H9 (cell line): ENCODE data around the gene UBQLN4. TPM values are rescaled to one million over a fixed set of nuclear protein-coding genes. Genes with fewer than 3 reads are reported as not detected.

Experiments
- DNase-seq: peaks from one replicate; pipeline ENCODE4 v3.0.0-alpha.2; 2017
- H2AFZ ChIP-seq: one replicate; pipeline ENCODE4 v1.6.1; 2013; ENCODE audit warnings: mild to moderate bottlenecking, low read length, control low read depth, moderate library complexity
- H2AK5ac ChIP-seq: 2 replicates; pipeline ENCODE4 v1.6.1; 2013; ENCODE audit warnings: low read length, control low read depth, mixed read lengths; ENCODE audit not compliant: insufficient read length
- H2BK120ac ChIP-seq: one replicate; pipeline ENCODE4 v1.6.1; 2013; ENCODE audit warnings: low read depth, mild to moderate bottlenecking, low read length, control low read depth, inconsistent platforms; ENCODE audit not compliant: poor library complexity, severe bottlenecking
- H2BK12ac ChIP-seq: 2 replicates; pipeline ENCODE4 v1.6.1; 2013; ENCODE audit warnings: low read length, control low read depth, mixed read lengths, low read depth; ENCODE audit not compliant: insufficient read length
- H2BK15ac ChIP-seq: 2 replicates; pipeline ENCODE4 v1.6.1; 2013; ENCODE audit warnings: low read depth, low read length, control low read depth
- H2BK20ac ChIP-seq: one replicate; pipeline ENCODE4 v1.6.1; 2013; ENCODE audit warnings: low read depth, mild to moderate bottlenecking, low read length, control low read depth, inconsistent platforms; ENCODE audit not compliant: poor library complexity, severe bottlenecking
- H2BK5ac ChIP-seq: 2 replicates; pipeline ENCODE4 v1.6.1; 2013; ENCODE audit warnings: low read length, control low read depth, mixed read lengths; ENCODE audit not compliant: insufficient read length
- H3K14ac ChIP-seq: 2 replicates; pipeline ENCODE4 v1.6.1; 2013; ENCODE audit warnings: low read length, control low read depth; ENCODE audit not compliant: insufficient read depth
- H3K18ac ChIP-seq: 2 replicates; pipeline ENCODE4 v1.6.1; 2013; ENCODE audit warnings: low read depth, mild to moderate bottlenecking, mixed read lengths, low read length, control low read depth; ENCODE audit not compliant: insufficient read length
- H3K23ac ChIP-seq: 2 replicates; pipeline ENCODE4 v1.6.1; 2013; ENCODE audit warnings: low read length, control low read depth, mixed read lengths, low read depth; ENCODE audit not compliant: insufficient read length
- H3K23me2 ChIP-seq: 2 replicates; pipeline ENCODE4 v1.6.1; 2013; ENCODE audit warnings: low read depth, mild to moderate bottlenecking, mixed read lengths, low read length, control low read depth; ENCODE audit not compliant: insufficient read length, poor library complexity, severe bottlenecking
- H3K27ac ChIP-seq: 2 replicates; pipeline ENCODE4 v1.5.1; 2013; ENCODE audit warnings: low read length, control low read depth, mixed read lengths, low read depth; ENCODE audit not compliant: insufficient read length
- H3K27me3 ChIP-seq: 2 replicates; pipeline ENCODE4 v1.6.1; 2013; ENCODE audit warnings: low read length, control low read depth, inconsistent platforms; ENCODE audit not compliant: insufficient read depth
- H3K4ac ChIP-seq: 2 replicates; pipeline ENCODE4 v1.6.1; 2013; ENCODE audit warnings: low read depth, mild to moderate bottlenecking, control low read depth, inconsistent platforms, low read length, moderate library complexity
- H3K4me1 ChIP-seq: 2 replicates; pipeline ENCODE4 v1.6.1; 2013; ENCODE audit warnings: low read length, control low read depth, inconsistent platforms; ENCODE audit not compliant: insufficient read depth
- H3K4me2 ChIP-seq: 2 replicates; pipeline ENCODE4 v1.6.1; 2013; ENCODE audit warnings: low read length, control low read depth, mixed read lengths; ENCODE audit not compliant: insufficient read length, insufficient read depth
- H3K56ac ChIP-seq: 2 replicates; pipeline ENCODE4 v1.6.1; 2013; ENCODE audit warnings: low read depth, mild to moderate bottlenecking, mixed read lengths, low read length, control low read depth; ENCODE audit not compliant: insufficient read length
- H3K79me1 ChIP-seq: 2 replicates; pipeline ENCODE4 v1.6.1; 2013; ENCODE audit warnings: low read depth, mild to moderate bottlenecking, moderate library complexity, low read length, control low read depth, inconsistent platforms; ENCODE audit not compliant: insufficient read depth, poor library complexity, severe bottlenecking
- H3K79me2 ChIP-seq: 2 replicates; pipeline ENCODE4 v1.6.1; 2013; ENCODE audit warnings: low read length, control low read depth, inconsistent platforms; ENCODE audit not compliant: insufficient read depth
- H3K9ac ChIP-seq: 2 replicates; pipeline ENCODE4 v1.6.1; 2013; ENCODE audit warnings: low read length, control low read depth, mixed read lengths; ENCODE audit not compliant: insufficient read length; ENCODE audit errors: extremely low read depth
- H3K9me3 ChIP-seq: one replicate; pipeline ENCODE4 v1.6.1; 2013; ENCODE audit warnings: low read depth, low read length, inconsistent platforms; ENCODE audit not compliant: control insufficient read depth
- H3T11ph ChIP-seq: one replicate; pipeline ENCODE4 v1.6.1; 2013; ENCODE audit warnings: mild to moderate bottlenecking, low read length, control low read depth, inconsistent platforms
- H4K20me1 ChIP-seq: one replicate; pipeline ENCODE4 v1.6.1; 2013; ENCODE audit not compliant: control insufficient read depth, insufficient read length, insufficient read depth
- H4K5ac ChIP-seq: 2 replicates; pipeline ENCODE4 v1.6.1; 2013; ENCODE audit warnings: low read depth, mild to moderate bottlenecking, mixed read lengths, low read length, control low read depth; ENCODE audit not compliant: insufficient read length
- H4K8ac ChIP-seq: replicated peaks from 2 replicates; pipeline ENCODE4 v1.6.1; 2013; ENCODE audit warnings: low read length, control low read depth, mixed read lengths, low read depth; ENCODE audit not compliant: insufficient read length
- H4K91ac ChIP-seq: 2 replicates; pipeline ENCODE4 v1.6.1; 2013; ENCODE audit warnings: low read depth, mild to moderate bottlenecking, moderate library complexity, mixed read lengths, low read length, control low read depth; ENCODE audit not compliant: insufficient read length
- H3K27ac Mint-ChIP-seq, 3 experiments: 2 replicates in 2 of 3; 3 replicates in 1 of 3; pipeline ENCODE4 v1.8.0; 2020 to 2021; ENCODE audit warnings: mixed read lengths in 3 of 3, mild to moderate bottlenecking in 1 of 3, moderate library complexity in 1 of 3
- H3K27me3 Mint-ChIP-seq: 2 replicates; pipeline ENCODE4 v1.8.0; 2021; ENCODE audit warnings: low read depth, mild to moderate bottlenecking, moderate library complexity, mixed read lengths
- H3K36me3 Mint-ChIP-seq, 3 experiments: 2 replicates in 2 of 3; 3 replicates in 1 of 3; pipeline ENCODE4 v1.8.0; 2020 to 2021; ENCODE audit warnings: low read depth in 3 of 3, mixed read lengths in 3 of 3; ENCODE audit not compliant: insufficient read depth in 1 of 3
- H3K4me1 Mint-ChIP-seq, 2 experiments: 2 replicates each; pipeline ENCODE4 v1.8.0; 2020; ENCODE audit warnings: mixed read lengths in 2 of 2
- H3K4me3 Mint-ChIP-seq, 2 experiments: 2 replicates in 1 of 2; 3 replicates in 1 of 2; pipeline ENCODE4 v1.8.0; 2020 to 2021; ENCODE audit warnings: mild to moderate bottlenecking in 2 of 2, mixed read lengths in 2 of 2, moderate library complexity in 1 of 2
- H3K9me3 Mint-ChIP-seq, 2 experiments: 2 replicates in 1 of 2; 3 replicates in 1 of 2; pipeline ENCODE4 v1.8.0; 2020; ENCODE audit warnings: mild to moderate bottlenecking in 2 of 2, mixed read lengths in 2 of 2, moderate library complexity in 1 of 2
- CTCF ChIP-seq: fragments of 200-600 bp; sonication (generic); conservative IDR thresholded peaks from 3 replicates; pipeline ENCODE4 v1.8.0; 2021; ENCODE audit warnings: antibody characterized with exemption, mild to moderate bottlenecking
- WGBS: extraction: QIAGEN DNeasy Blood & Tissue Kit; methylation state at CpG from one replicate; pipeline ENCODE4 v1.1.7; 2013; ENCODE audit warnings: missing lambda C conversion rate, low lambda C conversion rate, mixed read lengths; ENCODE audit not compliant: insufficient read length; ENCODE audit errors: extremely low coverage; 5-methylcytosine and 5-hydroxymethylcytosine counted together
- total RNA-seq: library from RNA; stranded (reverse); gene quantifications from 2 replicates; pipeline ENCODE4 v1.2.1, GENCODE V29; 2021

The UBQLN4 gene
- total RNA-seq, 1 experiment from 2014 or later: 49.4 TPM

DNA sequence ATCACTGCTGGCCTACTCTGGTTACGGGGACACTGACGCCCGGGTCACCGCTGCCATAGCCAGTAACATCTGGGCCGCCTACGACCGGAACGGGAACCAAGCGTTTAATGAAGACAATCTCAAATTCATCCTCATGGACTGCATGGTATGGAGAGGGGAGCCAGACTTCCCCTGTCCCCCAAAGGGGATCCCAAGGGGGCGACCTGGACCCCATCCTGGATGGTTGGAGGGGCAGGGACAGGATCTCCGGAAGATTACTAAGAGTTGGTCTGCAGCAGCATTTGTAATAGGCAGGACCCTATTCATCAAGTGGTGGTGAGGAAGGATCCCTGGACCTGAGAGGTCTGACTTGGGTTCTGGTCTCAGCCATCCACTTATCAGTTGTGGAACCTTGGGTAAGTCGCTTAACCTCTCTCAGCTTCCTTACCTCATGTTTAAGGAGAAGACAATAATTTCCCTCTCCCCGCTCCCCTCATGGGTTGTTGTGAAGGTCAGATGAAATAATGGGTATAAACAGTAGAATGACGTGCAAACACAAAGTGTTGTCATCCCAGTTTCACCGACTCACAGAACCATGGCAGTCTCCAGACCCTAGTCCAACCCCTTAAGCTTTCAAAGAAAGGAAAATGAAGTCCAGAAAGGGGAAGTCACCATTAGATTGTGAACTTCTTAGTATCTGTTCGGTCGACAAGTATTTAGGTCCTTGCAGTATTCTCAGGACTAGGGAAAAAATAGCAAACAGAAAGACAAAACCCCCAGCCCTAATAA, 1.9 kb upstream of the UBQLN4 start:
- no peak overlapping the region for H3T11ph ChIP-seq
- no peak overlapping the region for H3K27ac ChIP-seq
- no peaks in the 10 kb centered on the region for H3K9me3 ChIP-seq
- H4K91ac ChIP-seq: no peak overlapping the region
- H3K9ac ChIP-seq: peak overlapping the region; percentile 52
- TF ChIP-seq CTCF: no peak
- H2BK12ac ChIP-seq: no peak overlapping the region
- no peak overlapping the region for H2AFZ ChIP-seq
- no peak overlapping the region for H3K18ac ChIP-seq
- no peak overlapping the region for H3K4ac ChIP-seq
- Mint-ChIP-seq H3K4me1 (peaks cover 20 to 22% of the 10 kb centered on the region in 2 experiments), H3K4me3 (peak overlapping the region; percentile 90 to 93), H3K36me3 (peaks cover 16 to 35% (median 31%) of the 10 kb centered on the region in 3 experiments), H3K27ac (peak overlapping the region in 2 of 3 experiments; percentile 15 to 77; a peak in 4 of 7 replicates), H3K27me3 (peaks cover 1% of the 10 kb centered on the region; the same call in 1 of the 2 replicates), H3K9me3 (no peaks in the 10 kb centered on the region)
- WGBS: no CpG with 5 or more reads among the region's 17 CpGs
- H3K79me2 ChIP-seq: no peaks in the 10 kb centered on the region; the same call in 1 of the 2 replicates
- H4K5ac ChIP-seq: no peak overlapping the region
- H4K20me1 ChIP-seq: no peaks in the 10 kb centered on the region
- no peak overlapping the region for H3K23ac ChIP-seq
- no peak overlapping the region for H3K56ac ChIP-seq
- no peak overlapping the region for H2BK120ac ChIP-seq
- H2BK5ac ChIP-seq: no peak overlapping the region
- no peak overlapping the region for H3K14ac ChIP-seq
- no peak overlapping the region for H2AK5ac ChIP-seq
- peaks cover 10% of the 10 kb centered on the region for H3K23me2 ChIP-seq
- DNase-seq: no peak
- H3K4me1 ChIP-seq: 0 out of 2 replicates have a peak, but pooled peaks cover 2% of the 10 kb centered on the region
- peaks cover 4% of the 10 kb centered on the region for H3K79me1 ChIP-seq
- peak overlapping the region; percentile 73 for H3K4me2 ChIP-seq
- no peaks in the 10 kb centered on the region for H3K27me3 ChIP-seq
- H2BK15ac ChIP-seq: no peak overlapping the region
- no peak overlapping the region for H2BK20ac ChIP-seq
- H4K8ac ChIP-seq: no peak overlapping the region
